Myocyte (in vitro differentiated cells): ENCODE measurements around the gene HMX1. TPM values are rescaled to one million over a fixed set of nuclear protein-coding genes. Genes with fewer than 3 reads are reported as not detected.

Source experiments
- DNase-seq: peaks from one replicate; pipeline ENCODE4 v3.0.0-alpha.2; 2012; ENCODE audit warnings: low read depth
- total RNA-seq: library from RNA; depleted of rRNA; stranded (reverse); fragments of >200 nt; gene quantifications from 2 replicates; pipeline ENCODE4 v1.2.3, GENCODE V29; 2014

Gene HMX1
- total RNA-seq, 1 donor from 2014 or later: not detected

GRCh38 chr4:8910100-8910821 lies 38.6 kb upstream of the HMX1 start:
- no peak for DNase-seq

DNA sequence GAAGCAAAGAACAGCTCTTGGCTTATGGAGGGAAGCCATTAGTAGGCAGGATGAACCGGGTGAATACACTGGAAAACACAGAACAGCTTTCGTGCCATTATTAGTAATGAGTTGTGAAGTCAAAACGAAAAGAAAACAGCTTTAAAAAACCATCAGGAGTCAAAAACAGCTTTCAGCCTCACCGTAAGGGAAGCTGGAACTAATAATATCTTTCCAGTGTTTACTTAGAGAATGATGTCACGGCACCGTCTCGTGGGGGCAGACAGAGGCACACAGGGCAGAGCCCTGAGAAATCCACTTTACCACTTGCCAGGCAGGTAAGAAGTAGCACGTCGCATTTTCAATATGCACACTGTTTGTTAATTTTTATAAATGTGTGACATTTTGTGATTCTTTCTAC lies 37.9 kb upstream of the HMX1 start:
- no peak for DNase-seq

- DNase-seq: no peak
Measured at GRCh38 chr4:8908206-8908893, 36.7 kb upstream of the HMX1 start.

DNA sequence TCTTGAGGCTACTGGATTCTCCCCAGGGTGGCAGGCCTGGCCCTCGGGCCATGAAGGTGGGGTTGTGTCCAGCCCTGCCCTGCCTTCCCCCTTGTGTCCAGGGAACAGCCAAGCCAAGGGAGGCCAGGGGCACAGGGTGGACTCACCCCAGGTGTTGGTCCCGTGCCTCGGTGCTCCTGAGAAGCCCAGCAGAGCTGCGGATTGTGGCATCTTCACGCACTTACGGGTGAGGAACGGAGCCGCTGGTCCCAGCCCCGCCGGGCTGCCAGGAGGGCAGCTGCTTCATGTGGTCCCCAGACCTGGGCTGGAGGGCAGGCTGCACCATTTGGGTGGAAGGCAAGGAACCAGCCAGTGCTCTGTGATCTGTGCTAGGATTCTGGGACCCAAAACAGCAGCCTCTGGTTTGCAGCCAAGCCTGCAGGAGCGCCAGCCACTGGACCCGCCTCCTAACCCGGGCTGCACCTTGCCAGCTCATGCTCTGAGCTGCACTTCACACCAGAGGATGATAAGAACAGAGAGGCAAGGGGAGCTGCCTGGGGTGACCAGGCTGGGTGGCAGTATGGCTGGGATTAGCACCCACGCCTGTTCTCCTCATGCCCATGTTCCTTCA lies 36.1 kb upstream of the HMX1 start:
- DNase-seq: no peak

GRCh38 chr4:8906991-8907595 lies 35.5 kb upstream of the HMX1 start:
- no peak for DNase-seq

GRCh38 chr4:8906668-8906970 lies 35.0 kb upstream of the HMX1 start:
- DNase-seq: no peak

GRCh38 chr4:8905773-8906667 lies 34.4 kb upstream of the HMX1 start:
- DNase-seq: no peak

DNA sequence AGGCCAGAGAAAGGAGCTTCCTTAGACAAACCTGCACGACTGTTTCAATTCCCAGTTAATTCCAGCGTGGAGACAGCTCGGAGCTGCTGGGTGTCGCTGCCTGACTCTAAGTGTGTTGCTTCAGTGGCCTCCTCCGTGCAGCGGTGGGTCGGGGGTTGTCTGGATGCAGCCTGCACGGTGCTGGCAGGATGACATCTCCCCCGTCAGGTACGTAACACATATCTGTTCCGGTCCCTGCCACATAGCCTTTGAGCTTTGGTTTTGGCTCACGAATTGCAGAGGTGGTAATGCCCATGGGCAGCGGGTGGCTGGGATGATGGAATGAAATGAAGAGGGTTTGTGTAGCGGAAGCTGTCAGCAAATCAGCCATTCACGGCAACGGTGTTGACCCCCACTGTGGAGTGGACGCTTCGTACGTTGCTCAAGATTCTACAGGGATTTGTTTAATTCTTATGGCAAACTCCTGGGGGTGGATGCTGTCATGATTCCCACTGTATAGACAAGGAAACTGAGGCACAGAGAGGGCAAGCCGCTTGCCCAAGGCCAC lies 33.7 kb upstream of the HMX1 start:
- no peak for DNase-seq

DNA sequence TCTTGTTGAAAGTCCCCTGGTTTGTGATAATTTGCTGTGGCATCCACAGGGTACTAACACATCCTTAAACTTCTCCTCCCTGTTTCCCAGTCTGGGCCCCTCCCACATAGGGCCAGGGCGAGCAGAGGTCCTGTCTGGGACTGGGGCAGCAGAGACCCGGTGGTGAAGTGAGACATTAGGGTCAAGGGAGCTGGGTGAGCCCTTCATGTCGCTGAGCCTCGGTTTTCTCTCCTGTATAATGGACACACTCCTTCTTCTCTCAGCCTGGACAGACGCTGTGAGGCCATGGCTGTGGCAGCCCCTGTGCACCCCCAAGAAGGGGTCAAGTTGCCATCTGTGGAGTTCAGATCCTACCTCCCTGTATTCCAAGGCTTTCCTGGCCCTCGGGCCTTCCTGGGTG lies 33.0 kb upstream of the HMX1 start:
- no peak for DNase-seq

DNA sequence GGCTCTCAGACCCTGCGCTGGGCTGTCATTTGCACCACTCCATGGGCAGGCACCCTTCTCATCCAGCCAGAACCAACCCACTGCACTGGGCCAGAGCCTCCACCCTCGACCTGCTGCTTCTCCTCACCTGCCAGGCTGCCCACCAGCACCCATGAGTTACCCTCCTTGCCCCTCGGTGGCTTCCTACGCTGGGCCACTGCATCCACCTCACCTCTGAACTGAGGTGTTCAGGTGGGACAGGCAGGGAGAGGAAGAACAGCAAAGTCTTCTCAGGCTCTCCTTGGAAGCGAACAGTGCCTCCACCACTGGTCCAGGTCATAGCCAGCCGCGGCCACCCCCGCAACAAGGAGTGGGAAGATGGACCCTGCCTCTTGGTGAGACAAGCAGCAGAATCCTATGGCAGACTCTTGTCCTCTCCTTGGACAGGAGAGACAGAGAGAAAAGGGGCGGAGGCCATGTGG lies 32.4 kb upstream of the HMX1 start:
- no peak for DNase-seq

DNA sequence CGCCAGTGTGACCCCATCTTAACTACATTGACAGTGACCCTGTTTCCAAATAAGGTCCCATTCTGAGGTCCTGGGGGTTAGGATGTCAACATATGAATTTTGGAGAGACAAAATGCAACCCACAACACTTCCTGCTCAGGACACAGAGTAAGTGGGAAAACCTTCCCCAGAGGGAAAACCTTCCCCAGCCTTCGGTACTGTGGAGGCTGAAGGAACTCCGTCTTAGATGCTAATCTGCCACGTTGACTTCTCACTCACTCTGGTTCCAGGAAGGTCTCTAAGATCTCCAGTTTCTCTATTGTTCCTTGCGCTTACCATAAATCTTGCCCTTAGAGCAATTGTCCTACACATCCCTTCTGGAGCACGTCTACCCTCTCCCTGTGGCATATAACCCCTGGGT lies 29.7 kb upstream of the HMX1 start:
- DNase-seq: no peak

GRCh38 chr4:8900588-8900987 lies 28.9 kb upstream of the HMX1 start:
- no peak for DNase-seq

DNA sequence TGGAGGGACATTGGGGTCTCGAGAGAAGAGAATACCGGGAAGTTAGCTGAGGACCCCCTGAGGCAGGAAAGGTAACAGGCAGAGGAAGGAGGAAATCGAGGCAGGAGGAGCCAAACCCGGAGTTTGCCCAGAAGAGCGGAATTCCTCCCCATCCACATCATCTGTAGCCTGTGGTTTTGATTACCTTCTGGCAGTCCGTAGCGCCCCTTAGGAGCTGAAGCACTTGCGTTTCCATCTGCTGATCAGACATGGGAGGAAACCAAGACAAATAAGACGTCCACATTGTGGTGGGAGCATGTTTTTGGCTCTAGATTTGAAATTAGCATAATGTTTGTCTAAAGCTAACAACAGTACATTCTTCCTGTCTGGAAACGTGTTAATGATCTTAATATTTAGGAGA lies 26.8 kb upstream of the HMX1 start:
- DNase-seq: no peak

DNA sequence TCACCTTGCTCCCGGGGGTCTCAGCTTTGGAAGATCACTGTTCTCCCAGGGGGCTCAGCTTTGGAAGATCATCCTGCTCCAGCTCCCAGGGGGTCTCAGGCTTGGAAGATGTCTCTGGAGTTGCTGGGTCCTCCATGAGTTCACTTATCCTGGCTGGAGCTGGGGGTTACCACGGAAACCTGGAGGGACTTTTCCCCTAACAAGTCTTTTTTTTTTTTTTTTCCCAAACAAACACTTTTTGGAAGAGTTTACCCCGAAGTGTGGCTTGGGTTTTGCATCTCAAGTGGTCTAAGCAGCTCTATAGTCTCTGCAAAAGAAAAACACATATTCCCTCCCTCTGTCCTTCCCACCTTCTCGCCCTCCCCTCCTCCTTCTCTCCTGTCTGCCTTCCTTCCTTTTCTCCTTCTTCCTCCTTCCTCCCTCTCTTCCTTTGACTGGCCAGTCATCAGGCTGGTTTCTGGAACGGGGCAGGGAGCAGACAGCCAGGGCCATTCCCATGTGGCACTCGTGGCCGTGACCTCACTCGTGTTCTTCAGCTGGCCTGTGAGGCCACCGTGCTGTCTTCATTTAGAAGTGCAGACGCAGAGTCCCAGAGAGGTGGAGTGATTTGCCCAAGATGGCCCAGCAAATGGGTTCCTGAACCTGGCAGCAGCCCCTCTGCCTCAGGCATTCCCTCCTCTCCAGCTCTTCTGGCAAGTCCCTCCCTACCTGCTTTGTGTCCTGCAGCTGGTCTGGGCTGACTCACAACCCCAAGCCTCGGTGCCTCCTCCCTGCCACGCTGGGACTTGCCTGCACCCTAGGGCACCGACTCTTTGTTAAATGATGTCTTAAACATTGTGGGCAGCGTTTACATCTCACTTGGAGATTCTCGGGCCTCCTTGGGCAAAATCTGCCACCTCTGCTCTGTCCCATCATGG lies 25.9 kb upstream of the HMX1 start:
- no peak for DNase-seq

GRCh38 chr4:8896506-8896905 lies 24.9 kb upstream of the HMX1 start:
- no peak for DNase-seq

DNA sequence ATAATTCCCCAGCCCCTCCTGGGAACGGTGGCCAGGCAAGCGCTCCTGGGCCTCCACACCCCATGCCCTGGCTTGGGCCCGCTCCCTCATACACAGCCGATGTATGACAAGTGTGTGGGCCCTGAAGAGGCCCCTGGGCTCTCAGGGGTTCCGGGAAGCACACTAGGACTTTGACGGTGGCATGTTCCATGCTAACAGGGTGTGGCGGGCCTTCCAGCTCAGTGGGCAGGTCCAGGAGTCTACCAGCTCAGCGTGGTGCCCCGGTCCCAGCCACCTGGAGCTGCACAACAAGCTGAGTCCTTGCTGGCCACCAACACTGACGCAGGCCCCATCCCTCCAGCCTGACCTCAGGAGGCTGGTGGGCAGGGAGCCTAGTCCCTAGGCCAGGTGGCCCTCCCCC lies 24.4 kb upstream of the HMX1 start:
- DNase-seq: no peak

GRCh38 chr4:8895295-8895694 lies 23.7 kb upstream of the HMX1 start:
- DNase-seq: no peak

DNA sequence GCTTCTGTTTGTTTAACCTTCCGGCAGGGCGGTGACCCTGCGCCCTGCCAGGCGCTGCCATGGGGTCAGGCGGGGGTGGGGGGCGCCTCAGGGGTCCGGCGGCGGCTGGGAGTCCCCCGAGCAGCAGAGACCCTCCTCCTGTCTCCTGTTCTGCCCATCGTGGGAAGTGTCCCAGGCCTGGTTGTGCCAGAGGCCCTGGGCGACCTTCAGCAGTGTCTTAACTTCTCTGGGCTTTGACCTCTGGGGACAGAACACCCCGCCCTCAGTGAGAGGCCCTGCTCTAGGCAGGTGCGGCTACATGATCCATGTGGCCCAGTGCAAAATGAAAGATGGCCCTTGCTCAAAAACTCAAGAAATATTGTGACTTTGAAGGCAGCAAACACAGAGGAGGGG lies 22.8 kb upstream of the HMX1 start:
- DNase-seq: no peak

GRCh38 chr4:8893624-8894423 lies 22.2 kb upstream of the HMX1 start:
- DNase-seq: no peak
